AG08395 (cell line): ENCODE measurements around the gene SORCS3.
"Not testable (repeated sequence)": the region's sequence is repeated elsewhere in the genome, so short reads cannot be mapped to it uniquely, and the experiment has no call there.

Source experiments
- DNase-seq: peaks from one replicate; pipeline ENCODE4 v3.0.0; 2012; ENCODE audit warnings: mixed read lengths, low spot score

The SORCS3 gene

DNA sequence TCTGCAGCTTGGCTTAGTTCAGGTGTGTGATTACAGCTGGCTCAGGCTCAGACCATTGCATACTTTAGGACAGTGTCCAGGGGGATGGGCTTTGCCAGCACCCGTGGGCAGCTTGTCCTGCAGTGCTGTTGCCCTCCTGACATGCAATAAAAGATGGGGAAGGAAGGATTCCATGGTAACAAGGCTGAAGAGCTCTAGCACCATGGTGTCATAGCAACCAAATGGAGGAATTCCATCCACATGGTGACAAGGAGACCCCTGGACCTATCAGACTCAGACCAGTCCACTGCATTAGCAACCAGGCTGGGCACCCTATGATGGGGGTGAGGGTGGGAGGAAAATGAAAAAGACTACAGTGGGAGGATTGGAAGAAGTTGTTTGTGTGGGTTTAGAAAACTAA lies 49.9 kb downstream of the SORCS3 start:
- no peak for DNase-seq

DNA sequence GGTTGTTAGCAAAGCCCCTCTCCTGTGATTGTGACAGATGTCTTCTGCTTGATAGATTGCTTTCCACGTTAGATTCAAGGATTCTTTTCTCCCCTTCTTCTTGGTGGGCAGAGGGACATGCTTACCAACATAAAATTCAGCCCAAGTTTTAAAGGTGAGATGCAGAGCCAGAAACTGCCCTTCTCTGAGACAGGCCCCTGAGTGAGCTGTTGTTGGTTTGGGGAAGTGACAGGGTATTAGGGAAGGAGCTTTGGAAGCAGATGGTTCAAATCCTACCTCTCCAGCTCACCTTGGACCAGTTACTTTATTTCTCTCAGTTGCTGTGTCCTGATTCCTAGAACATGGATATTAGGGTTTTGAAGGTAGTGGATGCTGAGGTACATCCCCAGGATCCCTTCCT lies 53.0 kb downstream of the SORCS3 start:
- DNase-seq, result no peak

DNA sequence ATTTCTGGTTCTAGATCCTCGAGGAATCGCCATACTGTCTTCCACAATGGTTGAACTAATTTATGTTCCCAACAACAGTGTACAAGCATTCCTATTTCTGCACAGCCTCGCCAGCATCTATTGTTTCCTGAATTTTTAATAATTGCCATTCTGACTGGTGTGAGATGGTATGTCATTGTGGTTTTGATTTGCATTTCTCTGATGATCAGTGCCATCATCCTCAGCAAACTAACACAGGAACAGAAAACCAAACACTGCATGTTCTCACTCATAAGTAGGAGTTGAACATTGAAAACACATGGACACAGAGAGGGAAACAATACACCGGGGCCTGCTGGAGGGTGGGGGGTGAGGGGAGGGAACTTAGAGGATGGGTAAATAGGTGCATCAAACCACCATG lies 62.2 kb downstream of the SORCS3 start:
- DNase-seq, result not testable (repeated sequence)

DNA sequence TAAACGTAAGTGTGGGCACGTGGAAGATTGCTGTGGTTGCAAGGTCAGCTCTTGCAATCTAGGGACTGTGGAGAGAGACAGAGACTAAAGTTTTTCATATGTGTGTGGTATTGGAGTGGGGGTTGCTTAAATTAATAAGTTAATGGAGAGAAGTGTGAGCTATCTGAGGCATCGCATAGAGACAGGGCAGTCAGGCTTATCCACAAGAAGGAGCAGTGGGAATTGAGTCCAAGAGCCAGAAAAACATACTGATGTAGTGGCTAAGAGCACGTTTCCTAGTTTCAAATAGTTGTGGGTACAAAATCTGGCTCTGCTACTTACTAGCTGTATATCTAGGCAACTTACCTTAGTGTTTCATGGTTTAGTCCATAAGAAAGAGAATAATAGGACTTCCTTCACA lies 65.8 kb downstream of the SORCS3 start:
- DNase-seq, result no peak

DNA sequence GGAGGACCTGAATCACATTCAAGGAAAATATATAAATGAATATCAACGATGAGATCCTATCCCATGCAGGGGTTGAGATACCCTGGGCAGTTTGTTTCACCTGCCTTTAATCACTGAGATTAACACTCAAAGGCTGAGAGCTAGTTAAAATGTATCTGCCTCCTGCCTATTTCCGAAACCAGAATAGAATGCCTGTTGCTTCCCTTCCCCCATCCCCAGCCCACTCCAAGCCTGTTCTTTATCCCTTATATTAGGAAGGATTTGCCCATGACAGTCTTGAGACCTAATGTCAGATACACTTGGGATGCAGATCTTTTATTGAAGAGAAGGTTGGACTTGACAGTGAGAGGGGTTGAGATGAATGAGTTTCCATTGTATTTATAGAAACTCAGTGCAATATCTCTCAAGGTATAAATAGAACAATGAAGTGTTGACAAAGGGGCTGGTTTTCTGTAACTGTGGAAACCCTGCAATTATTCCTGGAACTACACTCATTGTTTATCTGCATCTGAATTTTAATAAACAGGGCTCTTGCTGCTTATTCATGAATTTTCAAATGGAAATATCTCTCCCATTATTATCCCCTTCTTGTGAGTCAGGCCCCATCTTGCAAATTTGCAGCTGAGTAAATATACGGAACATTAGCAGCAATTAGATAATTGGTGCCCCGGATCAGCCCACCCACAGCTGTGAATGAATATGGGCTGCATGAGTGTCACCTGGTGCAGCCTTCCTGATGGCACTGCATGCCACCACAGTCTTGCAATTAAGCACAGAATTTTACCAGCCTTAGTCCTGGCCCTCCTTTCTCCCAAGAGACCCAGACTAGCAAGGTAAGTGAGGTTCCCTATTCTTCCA lies 66.7 kb downstream of the SORCS3 start:
- DNase-seq, result no peak

DNA sequence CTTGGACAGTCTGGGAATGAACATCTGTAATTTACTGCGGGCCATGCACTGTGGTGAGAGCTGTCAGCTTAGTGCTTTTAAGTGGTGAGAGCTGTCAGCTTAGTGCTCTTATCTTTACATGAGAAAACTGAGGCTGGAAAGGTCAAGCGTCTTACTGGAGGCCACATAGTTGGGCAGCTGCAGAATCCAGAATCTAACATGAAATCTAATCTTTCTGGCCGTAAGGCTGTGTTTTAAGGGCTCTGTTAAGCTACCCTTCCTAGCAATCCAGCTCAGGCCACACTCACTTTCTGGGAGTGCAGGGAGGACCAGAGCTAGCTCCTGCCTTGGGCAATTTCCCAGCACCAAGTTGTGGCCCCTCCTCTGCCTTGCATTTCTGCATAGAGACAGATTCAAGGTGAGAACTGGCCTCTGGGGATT lies 70.2 kb downstream of the SORCS3 start:
- DNase-seq, result no peak

DNA sequence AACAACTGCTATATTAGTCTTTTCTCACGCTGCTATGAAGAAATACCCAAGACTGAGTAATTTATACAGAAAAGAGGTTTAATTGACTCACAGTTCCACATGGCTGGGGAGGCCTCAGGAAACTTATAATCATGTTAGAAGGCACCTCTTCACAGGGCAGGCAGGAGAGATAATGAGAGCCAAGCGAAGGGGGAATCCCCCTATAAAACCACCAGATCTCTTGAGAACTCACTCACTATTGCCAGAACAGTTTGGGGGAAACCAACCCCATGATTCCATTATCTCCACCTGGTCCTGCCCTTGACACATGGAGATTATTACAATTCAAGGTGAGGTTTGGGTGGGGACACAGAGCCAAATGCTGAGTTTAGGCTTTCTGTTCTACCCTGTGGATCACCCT lies 89.5 kb downstream of the SORCS3 start:
- DNase-seq, result not testable (repeated sequence)

DNA sequence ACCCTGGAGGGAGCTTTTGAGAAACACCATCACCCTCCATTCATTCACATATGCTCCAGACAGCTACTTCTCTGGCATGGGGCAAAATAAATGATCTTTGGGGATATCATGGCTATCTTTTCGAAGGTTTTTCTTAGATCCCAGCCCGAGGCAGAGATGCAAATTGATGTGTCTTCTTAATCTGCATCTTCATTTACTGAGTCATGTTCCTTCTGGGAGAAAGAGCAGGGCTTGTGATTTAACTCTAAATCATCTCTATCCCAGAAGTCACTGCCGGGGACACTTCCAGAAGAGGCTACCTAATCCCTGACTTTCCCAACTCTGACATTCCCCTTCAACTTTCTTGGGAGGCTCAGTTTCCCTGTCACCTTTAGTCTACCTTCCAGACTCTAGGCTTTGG lies 90.1 kb downstream of the SORCS3 start:
- DNase-seq, result no peak

DNA sequence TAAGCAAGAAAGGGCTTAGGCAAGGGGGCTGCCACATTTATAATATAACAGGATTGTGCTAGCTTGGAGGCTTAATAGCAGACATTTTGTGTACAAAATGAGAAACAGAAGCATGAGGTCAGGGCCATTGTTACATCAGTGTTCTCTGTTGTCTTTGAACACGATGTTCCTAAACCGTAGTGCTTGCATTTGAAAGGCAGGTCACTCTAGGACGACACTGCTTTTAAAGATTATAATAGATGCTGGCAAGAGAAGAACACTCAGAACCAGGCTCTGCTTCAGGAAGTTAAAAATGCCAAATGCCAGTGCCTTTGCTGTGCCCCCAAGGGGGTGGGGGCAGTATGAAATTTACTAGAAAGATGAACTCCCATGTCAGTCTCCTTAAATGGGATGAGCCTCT lies 91.1 kb downstream of the SORCS3 start:
- DNase-seq, result no peak

DNA sequence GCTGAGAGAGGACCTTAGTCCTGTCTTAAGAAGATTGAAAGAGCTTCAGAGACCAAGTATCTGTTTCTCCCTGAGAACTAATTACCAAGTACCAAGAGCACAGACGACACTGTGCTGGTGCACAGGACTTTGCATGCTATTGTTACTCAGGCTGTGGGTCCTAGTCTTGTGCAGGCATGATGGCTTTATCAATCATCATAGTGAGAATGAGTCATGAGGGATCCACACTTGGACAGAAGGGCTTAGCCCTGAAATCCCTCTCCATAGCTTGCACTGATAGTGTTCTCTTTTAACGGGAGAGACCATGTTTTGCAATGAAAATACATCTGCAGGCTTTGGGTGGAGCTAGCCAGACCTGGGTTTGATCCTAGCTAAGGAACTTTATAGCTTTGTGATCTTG lies 93.3 kb downstream of the SORCS3 start:
- DNase-seq, result no peak

DNA sequence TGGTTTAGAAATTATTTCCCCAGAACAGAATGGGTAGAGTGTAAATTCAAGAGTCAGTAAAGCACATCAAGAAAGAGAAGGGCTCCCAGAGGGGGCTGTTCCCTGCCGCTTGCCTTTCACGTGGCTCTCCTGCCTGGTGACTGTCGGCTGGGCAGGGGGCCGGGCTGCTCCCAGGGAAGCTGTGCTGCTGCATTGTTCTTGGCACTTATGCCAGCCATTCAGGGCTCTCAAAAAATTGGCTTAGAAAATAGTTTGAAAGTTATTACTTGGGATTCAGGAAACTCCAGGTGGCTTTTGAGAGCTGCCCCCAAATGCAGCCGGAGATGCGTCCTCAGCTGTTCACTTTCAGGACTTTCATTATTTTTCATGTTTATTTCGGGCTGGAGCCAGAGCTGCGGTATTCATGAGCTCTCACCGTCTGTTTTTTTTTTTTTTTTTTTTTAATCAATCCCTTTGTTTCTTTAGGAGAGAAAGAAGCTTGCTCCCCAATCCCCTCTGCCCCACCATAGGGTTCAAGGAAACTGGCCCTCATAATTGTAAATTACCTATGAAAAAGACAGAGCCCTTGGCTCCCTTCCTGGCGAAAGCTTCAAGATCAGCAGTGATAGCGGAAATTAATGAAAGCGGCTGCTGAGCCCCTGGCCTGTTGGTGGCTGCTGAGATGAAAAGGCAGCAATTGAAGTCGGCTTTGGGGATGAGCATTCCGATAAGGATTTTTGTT lies 94.1 kb downstream of the SORCS3 start:
- DNase-seq, result no peak

DNA sequence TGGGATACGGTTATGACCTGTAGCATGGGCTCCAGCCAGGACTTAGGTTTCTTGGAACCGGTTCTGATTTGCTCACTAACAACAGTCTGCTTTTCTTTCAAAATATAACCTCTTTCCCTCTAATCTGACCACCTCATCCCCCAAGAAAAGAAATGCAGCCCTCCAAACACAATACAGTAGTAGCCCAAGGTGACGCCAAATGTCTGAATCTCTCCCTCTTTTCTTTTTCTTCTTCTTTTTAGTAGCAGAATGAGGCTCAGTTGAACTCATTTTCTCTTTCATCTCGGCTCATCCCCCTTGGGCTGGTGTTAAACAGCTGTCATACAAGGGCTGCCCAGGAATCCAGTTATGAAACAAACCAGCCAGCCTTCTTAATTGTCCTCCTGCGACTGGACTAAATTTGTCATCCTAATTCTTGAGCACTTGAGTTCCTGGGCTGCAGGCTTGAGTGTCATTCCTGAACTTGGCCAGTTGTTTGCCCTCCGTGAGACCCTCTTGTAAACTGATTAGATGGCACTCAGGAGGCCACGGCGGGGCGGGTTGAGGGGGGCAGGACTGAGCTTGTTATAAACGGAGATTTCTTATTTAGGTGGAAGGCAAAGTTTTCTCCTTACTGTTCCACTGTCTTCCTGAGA lies 94.8 kb downstream of the SORCS3 start:
- DNase-seq, result no peak

DNA sequence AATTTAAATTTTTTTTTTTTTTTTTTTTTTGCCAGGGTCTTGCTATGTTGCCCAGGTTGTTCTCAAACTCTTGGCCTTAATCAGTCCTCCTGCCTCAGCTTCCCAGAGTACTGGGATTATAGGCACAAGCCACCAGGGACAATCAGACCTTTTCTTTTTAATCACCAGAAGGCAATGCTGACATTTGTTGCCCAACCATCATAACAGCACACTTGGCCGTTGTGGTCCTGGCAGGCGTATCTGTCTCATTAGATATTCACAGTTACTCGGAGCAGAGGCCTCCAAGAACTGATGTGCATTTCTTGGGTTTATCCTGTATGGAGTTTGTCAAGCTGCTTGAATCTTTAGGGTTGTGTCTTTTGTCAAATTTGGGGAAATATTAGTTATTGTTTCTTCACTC lies 100.0 kb downstream of the SORCS3 start:
- no peak for DNase-seq

DNA sequence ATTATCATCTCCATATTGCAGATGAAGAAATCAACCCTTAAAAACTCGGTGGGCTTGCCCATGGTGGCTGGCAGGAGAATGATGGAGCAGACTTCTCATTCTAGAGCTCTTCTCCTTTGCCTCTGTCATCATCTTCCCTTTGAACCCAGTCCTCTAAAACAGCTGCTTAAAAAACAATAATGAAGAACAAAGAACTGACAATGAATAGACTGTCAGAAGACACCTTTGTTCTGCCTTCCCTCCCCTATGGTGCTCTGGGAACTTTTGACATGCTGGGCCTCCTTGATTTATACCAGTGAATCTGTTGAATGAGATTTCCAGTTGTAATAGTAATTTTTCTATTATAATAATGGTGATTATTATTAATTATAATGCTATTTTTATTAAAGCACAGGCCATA lies 103.0 kb downstream of the SORCS3 start:
- no peak for DNase-seq

DNA sequence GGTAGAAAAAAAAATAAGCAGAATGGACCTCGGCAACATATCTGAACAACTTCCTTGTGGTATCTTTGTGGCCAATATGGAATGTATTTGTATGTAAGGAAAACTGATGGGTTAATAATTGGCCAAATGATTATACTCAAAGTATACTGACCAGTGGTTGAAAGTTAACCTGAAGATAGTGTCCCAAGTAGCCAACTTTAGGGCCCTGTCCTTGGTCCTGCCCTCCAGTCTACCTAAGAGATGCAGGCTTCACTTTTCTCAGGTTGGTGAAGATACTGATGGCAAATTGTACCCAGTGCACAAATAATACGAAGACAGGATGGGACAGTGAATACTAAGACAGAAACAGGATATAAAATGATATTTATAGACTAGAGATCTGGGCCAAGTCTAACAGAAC lies 109.2 kb downstream of the SORCS3 start:
- DNase-seq, result no peak

DNA sequence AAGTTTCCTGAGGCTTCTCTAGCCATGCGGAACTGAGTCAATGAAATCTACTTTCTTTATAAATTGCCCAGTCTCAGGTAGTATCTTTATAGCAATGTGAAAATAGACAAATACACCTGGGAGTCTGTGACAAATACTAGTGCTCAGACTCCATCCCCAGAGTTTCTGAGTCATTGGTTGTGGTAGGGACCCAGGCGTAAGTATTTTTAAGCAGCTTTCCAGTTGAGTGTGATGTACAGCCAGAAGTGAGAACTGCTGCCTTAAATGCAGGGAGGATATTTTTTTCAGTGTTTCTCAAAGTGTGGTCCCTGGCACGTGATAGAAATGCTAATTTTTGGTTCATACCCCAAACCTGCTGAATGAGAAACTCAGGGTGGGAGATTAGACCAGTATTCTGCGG lies 121.7 kb downstream of the SORCS3 start:
- DNase-seq, result no peak

DNA sequence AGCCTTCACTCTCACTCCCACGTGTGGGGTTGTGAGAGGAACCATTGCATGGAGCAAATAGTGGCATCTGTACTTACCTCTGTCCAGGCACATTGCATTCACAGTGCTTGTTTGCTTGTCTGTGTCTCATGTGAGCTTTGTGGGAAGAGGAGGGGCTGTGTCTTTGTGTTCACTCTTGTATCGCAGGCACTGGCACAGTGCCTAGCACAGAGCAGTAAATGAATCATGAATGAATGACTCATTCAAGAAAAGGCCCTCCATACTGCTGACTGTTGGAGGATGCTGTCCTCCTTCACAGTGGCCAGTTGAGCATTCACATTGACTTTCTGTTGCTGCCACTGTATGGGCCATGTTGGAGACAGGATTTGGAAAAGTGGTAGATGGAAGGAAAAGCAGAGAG lies 125.3 kb downstream of the SORCS3 start:
- DNase-seq, result no peak

DNA sequence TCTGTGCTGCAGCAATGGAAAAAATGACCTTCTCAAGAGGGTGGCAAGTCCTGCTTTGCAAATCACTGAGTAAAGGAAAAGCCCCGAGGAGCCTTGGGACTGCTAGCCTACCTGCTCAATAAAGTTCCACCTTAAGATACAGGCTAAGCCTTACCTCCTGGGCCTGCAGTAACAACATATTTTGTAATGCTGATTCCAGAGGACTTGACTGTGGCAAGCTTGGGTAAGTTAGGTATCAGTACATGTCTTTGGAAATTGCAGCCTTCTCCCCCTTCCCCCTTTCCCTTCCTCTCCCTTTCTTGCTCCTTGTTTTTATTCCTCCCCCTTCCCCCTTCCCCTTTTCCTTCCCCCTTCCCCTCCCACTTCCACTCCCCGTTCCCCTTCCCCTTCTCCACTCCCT lies 126.2 kb downstream of the SORCS3 start:
- DNase-seq, result no peak

DNA sequence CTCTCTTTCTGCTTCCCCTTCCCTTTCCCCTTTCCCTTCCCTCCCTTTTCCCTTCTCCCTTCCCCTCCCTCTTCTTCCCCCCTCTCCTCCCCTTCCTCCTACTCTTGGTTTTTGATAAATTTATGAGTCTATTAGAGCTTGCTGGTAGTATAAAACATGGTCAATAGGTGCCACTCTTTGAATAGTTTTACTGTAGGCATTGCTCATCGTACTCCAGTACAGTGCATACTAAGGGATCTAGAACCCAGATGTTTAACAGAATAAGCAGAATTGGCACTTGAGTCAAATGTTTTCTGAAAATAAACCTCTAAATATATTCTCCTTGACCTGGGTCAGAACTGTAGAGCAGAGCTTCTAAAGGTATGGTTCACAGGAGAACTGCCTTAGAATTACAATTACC lies 126.7 kb downstream of the SORCS3 start:
- DNase-seq, result no peak

DNA sequence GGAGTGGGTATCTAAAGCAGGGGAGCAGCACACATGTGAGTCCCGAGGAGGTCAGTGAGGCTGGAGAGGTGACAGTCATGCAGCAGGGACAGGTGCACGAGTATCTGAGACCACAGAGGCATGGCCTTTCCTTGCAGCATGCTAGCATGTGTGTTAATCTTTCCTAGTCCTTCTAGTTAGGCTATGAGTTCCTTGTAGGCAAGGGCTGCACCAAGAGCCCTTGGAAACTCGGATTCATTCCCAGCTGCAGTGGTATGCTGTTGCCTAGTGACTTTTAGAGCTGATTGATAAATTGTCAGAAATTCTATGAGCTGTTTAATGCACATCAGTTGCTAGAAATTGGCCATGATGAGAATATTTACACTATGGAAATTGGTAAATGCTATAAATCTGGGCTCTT lies 132.0 kb downstream of the SORCS3 start:
- no peak for DNase-seq

DNA sequence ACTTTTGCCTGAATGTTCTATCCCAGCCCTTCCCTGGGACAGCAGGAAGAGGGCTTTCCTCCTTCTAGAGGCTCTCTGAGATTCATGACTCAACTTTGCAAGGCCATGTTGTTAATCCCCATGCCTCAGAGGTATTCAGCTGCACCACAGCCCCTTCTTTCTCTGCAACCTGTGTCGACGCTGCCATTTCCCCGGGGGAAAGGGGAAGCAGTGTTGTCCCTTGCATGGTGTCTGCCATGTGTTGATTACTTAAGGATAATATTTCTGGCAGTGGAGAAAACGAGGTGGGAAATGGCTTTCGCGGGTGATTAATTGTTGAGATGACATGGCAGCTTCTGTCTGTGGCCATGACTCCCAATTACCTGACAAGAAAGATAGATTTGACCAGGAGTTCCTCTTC lies 133.1 kb downstream of the SORCS3 start:
- DNase-seq, result no peak

DNA sequence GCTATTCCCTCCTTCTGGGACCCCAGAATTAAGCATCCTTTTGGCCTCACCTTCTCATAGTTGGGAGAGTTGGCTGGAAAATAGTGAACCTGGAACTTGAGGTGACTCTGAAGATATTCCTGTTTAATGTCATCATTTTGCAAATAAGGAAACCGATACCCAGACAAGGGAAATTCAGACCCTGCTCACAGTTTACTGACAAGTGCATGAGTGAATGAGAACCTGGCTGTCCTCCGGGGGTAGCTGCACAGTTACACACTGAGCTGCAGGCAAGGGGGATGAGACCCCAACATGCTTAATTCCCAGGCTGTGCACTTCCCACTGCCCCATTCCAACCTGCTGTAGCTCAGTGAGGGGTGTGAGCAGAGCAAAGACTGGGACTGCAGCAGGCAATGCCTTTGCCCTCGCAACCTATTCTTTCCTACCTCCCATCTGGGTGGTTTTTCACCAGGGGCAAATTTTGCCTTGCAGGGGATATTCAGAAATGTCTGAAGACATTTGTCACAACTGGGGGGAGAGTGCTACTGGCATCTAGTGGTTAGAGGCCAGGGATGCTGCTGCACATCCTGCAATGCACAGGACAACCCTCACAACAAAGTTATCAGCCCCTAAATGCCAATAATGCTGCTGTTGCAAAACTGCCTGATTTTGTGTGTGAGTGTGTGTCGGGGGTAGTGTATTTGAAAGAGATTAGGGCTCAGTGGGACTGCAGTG lies 136.2 kb downstream of the SORCS3 start:
- no peak for DNase-seq

DNA sequence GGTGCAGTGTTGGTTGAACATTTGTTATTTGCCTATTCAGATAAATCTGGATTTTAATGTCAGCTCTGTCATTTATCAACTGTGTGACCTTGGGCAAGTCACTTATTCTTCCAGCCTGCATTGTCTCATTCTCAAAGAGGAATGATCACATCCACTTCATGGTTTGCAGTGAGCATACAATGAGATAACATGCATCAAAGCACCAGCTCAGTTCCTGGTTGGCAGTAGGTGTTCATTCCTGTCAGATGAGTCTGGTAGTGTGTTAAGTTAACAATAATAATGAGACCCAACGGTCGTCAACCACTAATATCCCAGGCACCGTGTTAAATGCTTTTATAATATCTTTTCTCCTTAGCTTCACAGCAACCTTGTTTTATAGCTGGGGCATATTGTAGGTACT lies 137.3 kb downstream of the SORCS3 start:
- DNase-seq, result no peak
